Endometrial microvascular endothelial cells (primary cell): Measurements from ENCODE around the gene HEPN1. TPM values are rescaled to one million over a fixed set of nuclear protein-coding genes. Genes with fewer than 3 reads are reported as not detected.

ENCODE experiments used
- in situ Hi-C: cut with HindIII; loops from 2 replicates; pipeline ENCODE4 v1.10.0; 2017; ENCODE audit warnings: low sequenced_read_pairs, low pct_unique_long_range_greater_than_20kb; ENCODE audit errors: inconsistent ontology term
- total RNA-seq: library from RNA; depleted of rRNA; stranded (reverse); fragments of >200 nt; gene quantifications from one replicate; pipeline ENCODE4 v1.2.3, GENCODE V29; 2015; ENCODE audit errors: inconsistent ontology term

HEPN1 gene
- total RNA-seq: not detected

DNA sequence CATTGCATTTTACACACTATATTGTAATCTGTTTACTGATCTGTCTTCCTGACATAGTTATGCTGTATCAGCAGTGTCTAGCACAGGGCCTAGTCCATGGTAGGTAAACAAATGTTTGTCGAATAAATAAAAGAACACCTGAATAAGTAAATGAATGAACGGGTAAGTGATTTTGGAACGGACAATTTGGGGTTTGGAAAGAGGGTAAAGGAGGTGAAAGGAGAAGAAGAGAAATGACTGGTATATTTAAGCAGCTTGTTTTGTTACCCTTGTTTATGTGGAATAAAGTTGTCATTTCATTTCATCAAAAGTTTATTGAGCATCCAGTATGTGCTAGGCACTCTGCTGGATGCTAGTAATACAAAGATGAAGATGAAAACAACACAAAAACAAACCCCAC is at the start of gene HEPN1:
Gene HEPN1, plus strand, starts transcription at position 301 of the 400 bp plus-strand sequence.
- in situ Hi-C loops: no loop called here

DNA sequence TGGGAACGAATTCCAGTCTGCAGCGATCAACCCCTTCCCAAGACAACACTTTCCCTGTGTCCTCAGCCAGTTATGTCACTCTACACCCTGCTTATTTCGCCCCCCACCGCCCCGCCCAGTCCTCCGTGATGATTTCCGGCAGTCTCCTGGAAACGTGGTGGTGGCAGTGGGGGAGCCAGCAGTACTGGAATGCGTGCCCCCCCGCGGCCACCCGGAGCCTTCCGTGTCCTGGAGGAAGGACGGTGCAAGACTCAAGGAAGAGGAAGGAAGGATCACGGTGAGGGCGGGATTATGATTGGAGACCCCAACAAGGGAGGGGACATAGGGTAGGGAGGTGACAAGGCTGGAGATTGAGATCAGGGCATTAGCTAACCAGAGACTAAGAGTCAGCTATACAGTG is 49.7 kb upstream of the HEPN1 start:
- in situ Hi-C loops: no loop called here

DNA sequence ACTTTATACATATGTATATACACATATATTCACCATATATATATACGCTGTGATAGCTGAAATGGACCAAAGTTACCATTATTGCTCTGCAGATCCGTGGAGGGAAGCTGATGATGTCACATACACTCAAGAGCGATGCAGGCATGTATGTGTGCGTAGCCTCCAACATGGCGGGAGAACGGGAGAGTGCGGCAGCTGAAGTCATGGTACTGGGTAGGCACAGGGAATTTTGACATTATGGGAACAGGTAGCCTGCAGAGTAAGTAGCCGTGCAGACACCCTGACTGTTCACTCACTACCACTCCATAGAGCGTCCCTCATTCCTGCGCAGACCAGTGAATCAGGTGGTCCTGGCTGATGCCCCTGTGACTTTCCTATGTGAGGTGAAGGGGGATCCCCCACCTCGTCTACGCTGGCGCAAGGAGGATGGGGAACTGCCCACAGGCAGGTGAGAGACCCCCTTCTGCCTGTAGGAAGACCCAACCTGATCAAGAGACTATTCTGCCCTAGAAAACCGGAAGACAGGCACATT is 49.1 kb upstream of the HEPN1 start:
- in situ Hi-C loops: no loop called here

DNA sequence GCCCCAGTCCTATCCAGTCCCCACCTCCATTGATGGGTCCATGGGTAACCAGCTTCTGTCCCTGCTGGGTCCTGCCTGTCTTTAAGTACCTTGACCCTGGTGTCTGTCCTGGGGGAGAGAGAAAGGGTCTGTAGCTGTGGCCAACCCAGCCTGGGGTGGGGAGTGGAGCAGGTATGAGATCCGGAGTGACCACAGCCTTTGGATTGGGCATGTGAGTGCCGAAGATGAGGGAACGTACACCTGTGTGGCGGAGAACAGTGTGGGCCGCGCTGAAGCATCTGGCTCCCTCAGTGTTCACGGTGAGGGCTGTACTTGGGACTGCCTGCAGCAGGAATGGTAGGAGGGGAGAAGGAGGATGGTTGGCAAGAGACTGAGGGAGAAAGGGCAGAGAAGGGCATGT is 48.6 kb upstream of the HEPN1 start:
- in situ Hi-C loops: no loop called here

DNA sequence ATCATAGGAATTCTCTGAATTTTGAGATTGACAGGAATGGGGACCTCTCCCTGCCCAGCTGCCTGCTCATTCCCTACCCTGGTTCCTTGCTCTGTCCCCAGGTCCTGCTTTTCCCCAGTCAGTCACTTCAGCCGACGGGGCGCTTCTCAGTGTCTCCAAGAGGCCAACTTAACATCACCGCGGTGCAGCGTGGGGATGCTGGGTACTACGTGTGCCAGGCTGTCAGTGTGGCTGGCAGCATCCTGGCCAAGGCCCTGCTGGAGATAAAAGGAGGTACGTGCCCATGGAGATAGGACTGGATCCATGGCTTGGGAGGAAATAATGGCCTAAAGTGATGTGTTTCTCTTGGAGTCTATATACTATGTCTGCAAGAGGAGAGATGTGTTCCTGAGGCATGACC is 46.8 kb upstream of the HEPN1 start:
- in situ Hi-C loops: no loop called here

DNA sequence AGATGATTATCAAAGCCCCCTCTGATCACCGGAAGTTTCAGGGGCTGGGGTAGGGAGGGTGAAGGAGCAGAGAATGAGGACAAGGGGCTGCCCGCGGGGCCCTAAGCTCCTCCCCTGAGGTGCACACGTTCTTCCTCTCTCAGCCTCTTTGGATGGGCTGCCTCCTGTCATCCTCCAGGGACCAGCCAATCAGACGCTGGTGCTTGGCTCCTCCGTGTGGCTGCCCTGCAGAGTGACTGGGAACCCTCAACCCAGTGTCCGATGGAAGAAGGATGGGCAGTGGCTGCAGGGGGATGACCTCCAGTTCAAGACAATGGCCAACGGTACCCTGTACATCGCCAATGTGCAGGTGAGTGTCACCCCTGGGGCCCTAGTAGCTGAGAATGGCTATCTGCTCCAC is 46.3 kb upstream of the HEPN1 start:
- in situ Hi-C loops: no loop called here

DNA sequence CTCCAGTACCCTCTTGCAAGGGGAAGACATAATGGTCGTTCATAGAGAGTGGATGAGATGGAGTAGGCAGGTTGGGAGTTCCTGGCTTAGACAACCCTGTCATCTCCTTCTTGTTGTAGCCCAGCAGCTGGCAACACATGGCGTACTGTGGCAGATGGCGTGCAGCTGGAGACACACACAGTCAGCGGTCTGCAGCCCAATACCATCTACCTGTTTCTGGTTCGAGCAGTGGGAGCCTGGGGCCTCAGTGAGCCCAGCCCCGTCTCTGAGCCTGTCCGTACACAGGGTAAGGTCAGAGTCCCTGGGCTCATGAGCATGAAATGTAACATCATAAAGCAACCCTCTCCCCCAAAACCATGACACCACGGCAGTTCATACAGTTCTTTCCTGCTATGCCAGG is 45.1 kb upstream of the HEPN1 start:
- in situ Hi-C loops: no loop called here

DNA sequence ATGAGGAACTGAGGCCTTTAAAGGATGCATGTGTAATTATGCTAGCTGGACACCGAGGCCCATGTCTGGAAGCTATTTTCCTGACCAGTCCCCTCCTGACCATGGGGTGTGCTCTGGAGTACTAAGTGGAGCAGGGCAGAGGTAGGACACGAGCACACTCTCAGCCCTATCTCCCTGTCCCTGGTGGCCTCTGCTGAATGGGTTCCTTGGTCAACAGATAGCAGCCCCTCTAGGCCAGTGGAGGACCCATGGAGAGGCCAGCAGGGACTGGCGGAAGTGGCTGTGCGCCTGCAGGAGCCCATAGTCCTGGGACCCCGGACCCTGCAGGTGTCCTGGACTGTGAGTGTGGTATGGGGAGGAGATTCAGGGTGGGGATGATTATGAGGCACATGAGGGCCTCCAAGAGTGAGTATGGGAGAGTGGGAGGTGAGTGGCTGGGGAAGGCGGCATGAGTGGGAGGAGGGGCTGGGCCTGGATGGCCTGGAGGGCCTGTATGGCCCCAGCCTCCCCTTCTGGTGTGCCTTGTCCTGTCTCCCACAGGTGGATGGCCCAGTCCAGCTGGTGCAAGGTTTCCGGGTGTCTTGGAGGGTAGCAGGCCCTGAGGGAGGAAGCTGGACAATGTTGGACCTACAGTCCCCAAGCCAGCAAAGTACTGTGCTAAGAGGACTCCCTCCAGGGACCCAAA is 44.3 kb upstream of the HEPN1 start:
- in situ Hi-C loops: no loop called here

DNA sequence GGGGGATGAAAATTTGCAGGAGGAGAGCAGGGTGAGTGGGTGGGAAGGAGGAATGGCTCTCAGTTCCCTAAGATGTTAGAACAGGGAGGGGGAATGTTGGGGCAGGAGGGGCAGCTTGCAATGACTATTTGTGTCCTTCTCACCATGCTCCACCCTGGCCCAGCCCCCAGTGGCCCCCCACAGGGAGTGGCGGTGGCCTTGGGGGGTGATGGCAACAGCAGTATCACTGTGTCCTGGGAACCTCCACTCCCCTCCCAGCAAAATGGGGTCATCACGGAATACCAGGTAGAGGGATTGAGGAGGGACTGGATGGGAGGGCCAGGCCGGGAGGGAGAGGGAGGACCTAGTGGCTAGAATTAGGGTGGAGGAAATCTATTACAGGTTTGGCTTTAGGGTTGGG is 43.6 kb upstream of the HEPN1 start:
- in situ Hi-C loops: no loop called here

DNA sequence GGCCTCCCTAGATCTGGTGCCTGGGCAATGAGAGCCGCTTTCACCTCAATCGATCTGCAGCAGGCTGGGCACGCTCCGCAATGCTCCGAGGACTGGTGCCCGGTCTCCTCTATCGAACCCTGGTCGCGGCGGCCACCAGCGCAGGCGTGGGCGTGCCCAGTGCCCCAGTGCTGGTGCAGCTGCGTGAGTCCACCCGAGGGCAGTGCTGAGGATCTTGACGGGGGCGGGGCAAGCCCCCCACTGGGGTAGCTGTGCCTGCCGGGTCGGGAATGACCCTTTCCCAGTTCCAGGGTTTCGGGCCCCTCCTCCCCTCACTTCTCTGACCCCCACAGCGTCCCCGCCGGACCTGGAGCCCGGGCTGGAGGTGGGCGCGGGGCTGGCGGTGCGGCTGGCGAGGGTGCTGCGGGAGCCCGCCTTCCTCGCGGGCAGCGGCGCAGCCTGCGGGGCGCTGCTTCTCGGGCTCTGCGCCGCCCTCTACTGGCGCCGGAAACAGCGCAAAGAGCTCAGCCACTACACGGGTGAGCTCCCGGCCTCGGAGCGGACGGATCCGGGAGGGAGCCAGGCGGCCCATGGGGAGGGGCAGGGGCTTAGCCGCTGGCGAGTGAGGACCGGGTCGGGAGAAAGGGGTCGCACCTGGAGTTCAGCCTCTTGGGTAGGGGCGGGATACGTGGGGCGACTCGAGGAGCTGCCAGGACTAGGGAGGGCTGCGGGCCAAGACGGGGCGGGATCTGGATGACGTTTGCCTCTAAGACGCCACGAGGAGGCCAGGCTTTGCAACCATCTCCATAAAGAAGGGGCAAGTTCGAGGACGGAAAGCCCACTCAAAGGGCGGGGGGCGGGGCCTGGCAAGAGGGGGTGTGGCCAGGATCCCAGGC is 42.9 kb upstream of the HEPN1 start:
- in situ Hi-C loops: no loop called here

DNA sequence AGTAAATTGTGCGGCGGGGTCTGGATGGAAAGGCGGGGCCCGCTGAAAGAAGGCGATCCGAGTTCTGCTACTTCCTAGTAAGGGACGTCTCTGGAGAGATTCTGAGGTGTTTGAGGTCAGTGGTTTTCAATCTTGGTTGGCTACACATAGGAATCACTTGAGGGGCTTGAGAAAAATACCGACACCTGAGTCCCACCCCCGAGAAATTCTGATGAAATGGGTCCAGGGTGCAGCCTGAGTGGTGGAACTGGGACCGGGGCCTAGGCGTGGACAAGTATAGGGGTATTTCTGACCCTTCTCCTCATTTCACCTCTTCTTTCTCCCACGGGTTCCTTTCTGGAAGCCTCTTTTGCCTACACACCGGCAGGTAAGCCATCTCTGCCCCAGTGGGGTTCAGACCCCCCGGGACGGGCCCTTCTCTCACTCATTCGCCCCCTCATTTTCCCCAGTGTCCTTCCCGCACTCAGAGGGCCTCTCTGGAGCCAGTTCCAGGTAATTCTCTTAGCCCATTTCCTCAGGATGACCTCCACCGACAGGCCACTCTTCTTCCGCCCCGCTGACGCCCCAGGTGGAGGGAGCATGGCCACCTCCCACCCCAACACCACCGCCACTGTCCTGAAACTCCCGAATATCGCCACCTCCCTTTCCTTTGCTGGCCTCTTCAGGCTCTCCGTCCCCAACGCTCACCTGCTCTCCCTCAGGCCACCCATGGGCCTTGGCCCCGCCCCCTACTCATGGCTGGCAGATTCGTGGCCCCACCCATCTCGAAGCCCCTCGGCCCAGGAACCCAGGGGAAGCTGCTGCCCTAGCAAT is 42.0 kb upstream of the HEPN1 start:
- in situ Hi-C loops: no loop called here

DNA sequence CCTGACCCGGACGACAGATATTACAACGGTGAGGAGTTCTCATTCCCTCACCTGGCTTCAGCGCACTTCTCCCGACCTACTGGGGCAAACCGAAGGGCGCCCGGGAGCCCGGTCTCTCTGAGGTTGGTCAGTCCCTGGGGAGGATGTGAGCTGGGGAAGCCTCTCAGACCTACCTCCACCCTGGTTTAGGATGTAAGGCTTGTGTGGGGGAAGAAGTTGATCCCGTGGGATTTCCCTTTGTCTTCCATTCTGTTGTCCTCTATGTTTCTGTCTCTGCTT is 41.5 kb upstream of the HEPN1 start:
- in situ Hi-C loops: no loop called here

DNA sequence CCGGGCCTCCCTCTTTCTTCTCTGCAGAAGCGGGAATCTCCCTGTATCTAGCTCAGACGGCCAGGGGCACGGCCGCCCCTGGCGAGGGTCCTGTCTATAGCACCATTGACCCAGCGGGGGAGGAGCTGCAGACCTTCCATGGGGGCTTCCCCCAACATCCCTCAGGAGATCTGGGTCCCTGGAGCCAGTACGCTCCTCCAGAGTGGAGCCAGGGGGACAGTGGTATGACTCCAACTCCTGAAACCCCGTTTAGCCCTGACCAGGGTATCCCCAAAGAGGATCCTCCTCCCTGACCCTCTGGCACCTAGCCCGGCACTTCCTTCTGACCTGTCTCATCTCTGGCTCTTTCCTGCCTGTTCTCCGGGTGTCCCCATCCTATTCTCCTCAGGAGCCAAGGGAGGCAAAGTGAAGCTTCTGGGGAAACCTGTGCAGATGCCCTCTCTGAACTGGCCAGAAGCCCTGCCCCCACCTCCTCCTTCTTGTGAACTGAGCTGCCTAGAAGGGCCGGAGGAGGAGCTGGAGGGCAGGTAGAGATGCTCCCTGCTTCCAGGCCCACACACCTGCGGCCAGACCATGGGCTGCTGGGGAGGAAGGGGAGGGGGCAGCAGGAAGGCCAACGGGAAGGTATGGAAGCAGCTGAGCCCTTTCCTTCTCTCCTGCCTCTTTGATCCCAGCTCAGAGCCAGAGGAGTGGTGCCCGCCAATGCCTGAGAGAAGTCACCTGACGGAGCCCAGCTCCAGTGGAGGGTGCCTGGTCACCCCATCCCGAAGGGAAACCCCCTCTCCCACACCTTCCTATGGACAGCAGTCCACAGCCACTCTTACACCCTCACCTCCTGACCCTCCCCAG is 40.9 kb upstream of the HEPN1 start:
- in situ Hi-C loops: no loop called here

DNA sequence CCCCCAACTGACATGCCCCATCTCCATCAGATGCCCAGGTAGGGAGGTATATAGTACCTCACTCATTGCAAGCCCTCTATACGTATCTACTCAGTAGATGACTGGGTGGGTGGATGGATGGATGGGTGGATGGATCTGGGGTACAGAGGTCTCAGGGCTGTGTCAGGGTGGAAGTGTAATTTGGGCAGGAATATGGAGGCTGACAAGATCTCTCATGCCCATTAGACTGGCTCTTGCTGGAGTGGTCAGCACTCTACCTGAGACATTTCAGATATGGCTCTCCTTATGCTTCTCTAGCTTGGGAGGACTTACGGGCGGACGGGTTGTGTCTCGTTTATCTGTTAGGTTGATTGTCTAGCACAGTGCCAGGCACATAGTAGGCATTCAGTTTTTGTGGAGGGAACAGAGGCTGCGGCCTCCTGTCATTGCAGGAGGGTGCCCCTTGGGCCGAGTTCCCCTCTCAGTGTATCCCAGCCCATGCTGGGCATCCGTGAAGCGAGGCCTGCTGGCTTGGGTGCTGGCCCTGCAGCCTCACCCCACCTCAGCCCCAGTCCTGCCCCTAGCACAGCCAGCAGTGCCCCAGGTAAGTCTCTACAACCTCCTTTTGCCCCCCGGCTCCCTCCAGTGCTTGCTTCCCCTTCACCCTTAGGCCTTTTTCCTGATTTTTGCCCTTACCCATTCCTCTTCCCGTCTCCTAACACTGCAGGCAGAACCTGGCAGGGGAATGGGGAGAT is 40.1 kb upstream of the HEPN1 start:
- in situ Hi-C loops: no loop called here

DNA sequence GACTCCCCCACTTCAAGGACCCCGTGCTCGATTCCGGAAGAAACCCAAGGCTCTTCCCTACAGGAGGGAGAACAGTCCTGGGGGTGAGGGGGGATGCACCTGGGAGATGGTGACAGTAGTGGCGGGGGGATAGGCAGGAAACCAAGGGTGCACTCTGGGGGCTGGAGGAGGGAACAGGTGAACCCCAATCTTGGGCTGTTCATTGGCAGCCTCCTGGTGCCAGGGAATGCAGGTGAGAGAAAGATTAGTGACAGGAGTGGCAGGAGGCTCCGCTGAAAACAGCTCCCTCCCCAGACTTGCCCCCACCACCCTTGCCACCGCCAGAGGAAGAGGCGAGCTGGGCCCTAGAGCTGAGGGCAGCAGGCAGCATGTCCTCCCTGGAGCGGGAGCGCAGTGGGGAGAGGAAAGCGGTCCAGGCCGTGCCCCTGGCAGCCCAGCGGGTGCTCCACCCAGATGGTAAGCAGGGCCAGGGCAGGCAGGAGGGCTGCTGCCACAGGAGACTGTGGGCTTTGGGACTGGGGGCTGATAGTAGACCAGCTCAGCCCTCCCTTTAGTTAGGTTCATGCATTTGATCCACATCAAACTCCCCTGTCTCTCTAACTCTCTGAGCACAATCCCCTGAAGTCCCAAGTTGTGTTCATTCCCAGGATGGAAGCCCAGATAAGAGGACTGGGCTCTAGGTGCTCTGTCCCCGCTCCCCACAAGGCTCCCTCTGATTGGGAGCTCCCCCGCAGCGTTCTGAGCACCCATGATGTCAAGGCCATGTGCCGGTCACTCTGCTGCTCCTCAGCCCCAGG is 39.4 kb upstream of the HEPN1 start:
- in situ Hi-C loops: no loop called here

DNA sequence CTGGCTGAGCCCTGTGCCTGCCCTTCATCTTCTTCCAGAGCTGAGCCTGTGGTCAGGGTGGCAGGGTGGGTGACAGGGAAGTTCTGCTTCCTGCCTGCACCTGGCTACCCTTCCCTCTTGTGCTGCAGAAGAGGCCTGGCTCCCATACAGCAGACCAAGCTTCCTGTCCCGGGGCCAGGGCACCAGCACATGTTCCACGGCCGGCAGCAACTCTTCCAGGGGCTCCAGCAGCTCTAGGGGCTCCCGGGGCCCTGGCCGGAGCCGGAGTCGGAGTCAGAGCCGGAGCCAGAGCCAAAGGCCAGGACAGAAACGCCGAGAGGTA is 38.8 kb upstream of the HEPN1 start:
- in situ Hi-C loops: no loop called here

DNA sequence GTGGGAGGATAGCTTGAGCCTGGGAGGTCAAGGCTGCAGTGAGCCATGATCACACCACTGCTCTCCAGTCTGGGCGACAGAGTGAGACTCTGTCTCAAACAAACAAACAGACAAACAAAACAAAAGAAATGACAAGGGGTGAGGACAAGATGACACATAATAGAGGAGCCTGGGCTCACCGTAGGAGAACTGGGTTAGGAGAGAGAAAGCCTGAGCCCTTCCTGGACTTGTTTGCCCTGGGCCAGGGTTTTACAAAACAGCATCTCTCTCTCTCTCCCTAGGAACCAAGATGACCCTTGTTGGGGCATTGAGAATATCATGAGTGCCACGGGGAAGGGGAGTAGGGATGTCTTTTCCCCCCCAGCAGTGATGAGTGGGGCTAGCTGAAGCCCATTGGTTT is 38.1 kb upstream of the HEPN1 start:
- in situ Hi-C loops: no loop called here
